K562 (cell line): ENCODE data around the gene EHBP1. TPM values are rescaled to one million over a fixed set of nuclear protein-coding genes. Genes with fewer than 3 reads are reported as not detected.
A peak's percentile ranks its signal among the peaks of the same experiment; 100 is the strongest.

Source experiments
- CCNT2 ChIP-seq: IDR thresholded peaks from 2 replicates; pipeline ENCODE4 v1.6.1; 2011; ENCODE audit warnings: borderline replicate concordance, low read depth, mild to moderate bottlenecking, moderate library complexity, mixed read lengths, low read length; ENCODE audit not compliant: insufficient read length; ENCODE audit errors: extremely low read depth
- ETV1 ChIP-seq: fragments of 450-650 bp; conservative IDR thresholded peaks from 2 replicates; pipeline ENCODE4 v1.6.1; 2016; ENCODE audit warnings: missing genetic modification characterization, control low read depth, low read depth, missing compliant biosample characterization
- JUND ChIP-seq, 2 experiments: IDR thresholded peaks; 2 replicates in 1 of 2; 3 replicates in 1 of 2; pipeline ENCODE4 v1.6.1; 2011; ENCODE audit warnings: borderline replicate concordance in 2 of 2, low read depth in 2 of 2, low read length in 2 of 2, improper control_type of control experiment in 1 of 2, missing biosample characterization in 1 of 2, missing genetic modification characterization in 1 of 2, missing genetic modification reagents in 1 of 2
- MECOM ChIP-seq: fragments of 250-450 bp; sonication (Bioruptor Pico); IDR thresholded peaks from 2 replicates; pipeline ENCODE4 v1.8.0; 2022; ENCODE audit warnings: inconsistent platforms
- MTF1 ChIP-seq: fragments of 250-450 bp; sonication (Bioruptor Pico); IDR thresholded peaks from 2 replicates; pipeline ENCODE4 v1.9.0; 2021; ENCODE audit warnings: moderate library complexity, mild to moderate bottlenecking, inconsistent platforms, borderline replicate concordance
- NCOA4 ChIP-seq: fragments of 450-650 bp; IDR thresholded peaks from 2 replicates; pipeline ENCODE4 v1.6.1; 2018; ENCODE audit warnings: mild to moderate bottlenecking; ENCODE audit not compliant: partially characterized antibody
- NR2F6 ChIP-seq: fragments of 450-650 bp; formaldehyde crosslinking; IDR thresholded peaks from 2 replicates; pipeline ENCODE4 v1.4.0; 2020; ENCODE audit warnings: mild to moderate bottlenecking
- PHF21A ChIP-seq: fragments of 450-650 bp; IDR thresholded peaks from 2 replicates; pipeline ENCODE4 v1.6.1; 2017; ENCODE audit warnings: low read depth, borderline replicate concordance
- SIN3B ChIP-seq: fragments of 450-650 bp; IDR thresholded peaks from 2 replicates; pipeline ENCODE4 v1.6.1; 2017; ENCODE audit warnings: low read depth, mild to moderate bottlenecking, moderate library complexity
- SIRT6 ChIP-seq: IDR thresholded peaks from one replicate; pipeline ENCODE4 v1.6.1; 2012; ENCODE audit warnings: low read depth, mild to moderate bottlenecking, control low read depth, inconsistent platforms, low read length, moderate library complexity
- SLC30A9 ChIP-seq: fragments of 250-450 bp; sonication (Bioruptor Pico); IDR thresholded peaks from 2 replicates; pipeline ENCODE4 v1.8.0; 2022; ENCODE audit warnings: mild to moderate bottlenecking, moderate library complexity
- TBP ChIP-seq: optimal IDR thresholded peaks from 2 replicates; pipeline ENCODE3; 2011; ENCODE audit warnings: low read depth, low read length, improper control_type of control experiment
- ZFP30 ChIP-seq: fragments of 250-450 bp; sonication (Bioruptor Pico); IDR thresholded peaks from 2 replicates; pipeline ENCODE4 v1.8.0; 2022; ENCODE audit warnings: moderate library complexity, mild to moderate bottlenecking, inconsistent platforms, borderline replicate concordance
- polyA plus RNA-seq, 8 experiments: library from polyadenylated mRNA; depleted of rRNA in 4 of 8; stranded (reverse) in 5 of 8; unstranded in 3 of 8; fragments of >200 nt; fragmentation: Nextera tagmentation in 2 of 8; fragmentation: Illumina TruSeq in 1 of 8; extraction: Ambion mirVana in 2 of 8; extraction: Trizol in 1 of 8; gene quantifications; 2 replicates each; pipeline versions ENCODE4 v1.2.1 to v1.2.3, GENCODE V29; 2011 to 2014; ENCODE audit warnings: inconsistent platforms in 1 of 8, missing spikeins in 1 of 8
- total RNA-seq, 7 experiments: library from RNA; depleted of rRNA in 6 of 7; stranded (reverse); fragments of >200 nt in 6 of 7; fragmentation: Illumina TruSeq in 2 of 7; extraction: Trizol in 2 of 7; gene quantifications; 2 replicates each; pipeline versions ENCODE4 v1.2.1 to v1.2.3, GENCODE V29; 2011 to 2021; ENCODE audit warnings: low replicate concordance in 1 of 7
- TF ChIP-seq, protein P1 (sequence below): sonication (generic); formaldehyde crosslinking; IDR thresholded peaks from 2 replicates; pipeline ENCODE4 v1.4.0; 2020; ENCODE audit warnings: mild to moderate bottlenecking, missing genetic modification reagents
- TF ChIP-seq, protein P2 (sequence below), 2 experiments: fragments of 450-650 bp in 1 of 2; sonication (generic) in 1 of 2; formaldehyde crosslinking in 1 of 2; IDR thresholded peaks in 1 of 2; conservative IDR thresholded peaks in 1 of 2; 2 replicates each; pipeline versions ENCODE4 v1.6.1 to v1.8.1; 2016 to 2023; ENCODE audit warnings: mild to moderate bottlenecking in 2 of 2, moderate library complexity in 2 of 2, inconsistent platforms in 1 of 2, missing genetic modification reagents in 1 of 2
- TF ChIP-seq, protein P3 (sequence below): fragments of 250-450 bp; sonication (Bioruptor Pico); IDR thresholded peaks from 2 replicates; pipeline ENCODE4 v1.5.0; 2020; ENCODE audit warnings: mild to moderate bottlenecking
- TF ChIP-seq, protein P4 (sequence below), 2 experiments: IDR thresholded peaks; 2 replicates each; pipeline ENCODE4 v1.6.1; 2011; ENCODE audit warnings: borderline replicate concordance in 1 of 2, control low read depth in 1 of 2, low read depth in 1 of 2, low read length in 1 of 2, mild to moderate bottlenecking in 1 of 2, mixed read lengths in 1 of 2, moderate library complexity in 1 of 2; ENCODE audit not compliant: insufficient read depth in 1 of 2, insufficient read length in 1 of 2, poor library complexity in 1 of 2, severe bottlenecking in 1 of 2; ENCODE audit errors: extremely low read depth in 1 of 2
- TF ChIP-seq, protein P5 (sequence below): fragments of 450-650 bp; formaldehyde crosslinking; IDR thresholded peaks from 2 replicates; pipeline ENCODE4 v1.4.0; 2020; ENCODE audit warnings: mild to moderate bottlenecking, mixed read lengths

EHBP1 gene
- total and polyA plus RNA-seq, 9 of the 15 experiments (the other 6 are each of a cell fraction or from before 2014, with no cell fraction given) = 8.9 to 26.6 (median 19.3) TPM

DNA sequence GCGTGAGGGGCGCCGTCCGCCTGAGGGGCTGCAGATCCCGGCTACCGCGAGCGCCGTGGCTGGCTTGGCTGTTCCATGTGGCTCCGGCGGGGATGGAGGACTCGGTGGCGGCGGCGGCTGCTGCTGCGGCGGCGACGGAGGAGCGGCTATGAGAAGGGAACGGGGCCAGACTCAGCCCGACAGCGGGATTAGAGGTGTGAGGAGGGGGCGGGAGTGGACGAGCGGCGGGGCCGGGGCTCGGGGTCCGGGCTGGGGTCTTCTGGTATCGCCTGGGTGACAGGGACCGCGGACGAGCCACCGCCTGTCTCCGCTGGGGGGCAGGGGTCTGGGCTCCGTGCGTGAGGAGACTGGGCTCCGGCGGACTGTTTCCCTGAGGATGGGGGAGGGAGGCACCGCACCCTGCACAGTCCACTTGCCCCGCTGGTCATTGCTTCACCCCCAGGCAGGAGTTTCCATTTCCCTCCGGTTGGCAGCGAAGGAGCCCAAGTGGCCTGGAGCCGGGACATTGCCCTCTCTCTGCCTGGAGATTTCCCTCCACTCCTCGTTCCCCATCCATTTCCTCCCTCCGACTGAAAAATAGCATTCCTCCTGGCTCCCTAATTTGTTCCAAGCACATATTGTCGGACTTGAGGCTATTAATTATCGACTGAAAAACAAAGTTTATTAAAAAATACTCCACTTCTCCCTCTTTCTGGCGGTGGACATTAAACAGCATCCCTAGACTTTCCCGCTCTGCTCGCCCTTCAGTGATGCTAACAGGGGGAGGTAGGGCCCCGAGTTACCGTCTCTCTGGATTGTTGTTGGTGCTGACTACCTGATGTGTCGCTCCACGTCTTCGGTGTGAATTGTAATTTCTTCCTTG is 577 bp downstream of the EHBP1 start (continued):
- TF ChIP-seq, protein P1, sequence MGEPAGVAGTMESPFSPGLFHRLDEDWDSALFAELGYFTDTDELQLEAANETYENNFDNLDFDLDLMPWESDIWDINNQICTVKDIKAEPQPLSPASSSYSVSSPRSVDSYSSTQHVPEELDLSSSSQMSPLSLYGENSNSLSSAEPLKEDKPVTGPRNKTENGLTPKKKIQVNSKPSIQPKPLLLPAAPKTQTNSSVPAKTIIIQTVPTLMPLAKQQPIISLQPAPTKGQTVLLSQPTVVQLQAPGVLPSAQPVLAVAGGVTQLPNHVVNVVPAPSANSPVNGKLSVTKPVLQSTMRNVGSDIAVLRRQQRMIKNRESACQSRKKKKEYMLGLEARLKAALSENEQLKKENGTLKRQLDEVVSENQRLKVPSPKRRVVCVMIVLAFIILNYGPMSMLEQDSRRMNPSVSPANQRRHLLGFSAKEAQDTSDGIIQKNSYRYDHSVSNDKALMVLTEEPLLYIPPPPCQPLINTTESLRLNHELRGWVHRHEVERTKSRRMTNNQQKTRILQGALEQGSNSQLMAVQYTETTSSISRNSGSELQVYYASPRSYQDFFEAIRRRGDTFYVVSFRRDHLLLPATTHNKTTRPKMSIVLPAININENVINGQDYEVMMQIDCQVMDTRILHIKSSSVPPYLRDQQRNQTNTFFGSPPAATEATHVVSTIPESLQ (CRISPR knock-in tag) = no peak
- TF ChIP-seq, protein P2, sequence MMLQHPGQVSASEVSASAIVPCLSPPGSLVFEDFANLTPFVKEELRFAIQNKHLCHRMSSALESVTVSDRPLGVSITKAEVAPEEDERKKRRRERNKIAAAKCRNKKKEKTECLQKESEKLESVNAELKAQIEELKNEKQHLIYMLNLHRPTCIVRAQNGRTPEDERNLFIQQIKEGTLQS (IDR thresholded peaks at IDR 0.05) = no peak
- TF ChIP-seq, protein P2 (CRISPR knock-in tag; conservative IDR thresholded peaks at IDR 0.05) = no peak
- TF ChIP-seq SLC30A9 (CRISPR knock-in tag) = no peak
- no peak for TF ChIP-seq CCNT2
- TF ChIP-seq NR2F6 (CRISPR knock-in tag) = no peak
- no peak for TF ChIP-seq MTF1 (CRISPR knock-in tag)
- TF ChIP-seq PHF21A = no peak
- TF ChIP-seq JUND (IDR thresholded peaks at IDR 0.05; ENCODE audit: borderline replicate concordance, low read depth, low read length) = no peak
- TF ChIP-seq JUND (tag; IDR thresholded peaks at IDR 0.05; ENCODE audit: borderline replicate concordance, low read depth, low read length) = no peak; the same call in 2 of the 3 replicates
- TF ChIP-seq, protein P3, sequence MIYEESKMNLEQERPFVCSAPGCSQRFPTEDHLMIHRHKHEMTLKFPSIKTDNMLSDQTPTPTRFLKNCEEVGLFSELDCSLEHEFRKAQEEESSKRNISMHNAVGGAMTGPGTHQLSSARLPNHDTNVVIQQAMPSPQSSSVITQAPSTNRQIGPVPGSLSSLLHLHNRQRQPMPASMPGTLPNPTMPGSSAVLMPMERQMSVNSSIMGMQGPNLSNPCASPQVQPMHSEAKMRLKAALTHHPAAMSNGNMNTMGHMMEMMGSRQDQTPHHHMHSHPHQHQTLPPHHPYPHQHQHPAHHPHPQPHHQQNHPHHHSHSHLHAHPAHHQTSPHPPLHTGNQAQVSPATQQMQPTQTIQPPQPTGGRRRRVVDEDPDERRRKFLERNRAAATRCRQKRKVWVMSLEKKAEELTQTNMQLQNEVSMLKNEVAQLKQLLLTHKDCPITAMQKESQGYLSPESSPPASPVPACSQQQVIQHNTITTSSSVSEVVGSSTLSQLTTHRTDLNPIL (CRISPR knock-in tag) = no peak
- no peak for TF ChIP-seq ETV1 (tag)
- TF ChIP-seq ZFP30 = no peak
- no peak; the same call in 1 of the 2 replicates for TF ChIP-seq MECOM (CRISPR knock-in tag)
- no peak for TF ChIP-seq NCOA4
- no peak for TF ChIP-seq SIRT6
- peak; percentile 2 for TF ChIP-seq TBP
- TF ChIP-seq, protein P4, sequence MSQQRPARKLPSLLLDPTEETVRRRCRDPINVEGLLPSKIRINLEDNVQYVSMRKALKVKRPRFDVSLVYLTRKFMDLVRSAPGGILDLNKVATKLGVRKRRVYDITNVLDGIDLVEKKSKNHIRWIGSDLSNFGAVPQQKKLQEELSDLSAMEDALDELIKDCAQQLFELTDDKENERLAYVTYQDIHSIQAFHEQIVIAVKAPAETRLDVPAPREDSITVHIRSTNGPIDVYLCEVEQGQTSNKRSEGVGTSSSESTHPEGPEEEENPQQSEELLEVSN (IDR thresholded peaks at IDR 0.05; ENCODE audit: borderline replicate concordance in 1 of 2, extremely low read depth in 1 of 2, insufficient read depth in 1 of 2, insufficient read length in 1 of 2, low read depth in 1 of 2, low read length in 1 of 2, poor library complexity in 1 of 2, severe bottlenecking in 1 of 2) = no peak
- TF ChIP-seq SIN3B = no peak
- TF ChIP-seq, protein P5, sequence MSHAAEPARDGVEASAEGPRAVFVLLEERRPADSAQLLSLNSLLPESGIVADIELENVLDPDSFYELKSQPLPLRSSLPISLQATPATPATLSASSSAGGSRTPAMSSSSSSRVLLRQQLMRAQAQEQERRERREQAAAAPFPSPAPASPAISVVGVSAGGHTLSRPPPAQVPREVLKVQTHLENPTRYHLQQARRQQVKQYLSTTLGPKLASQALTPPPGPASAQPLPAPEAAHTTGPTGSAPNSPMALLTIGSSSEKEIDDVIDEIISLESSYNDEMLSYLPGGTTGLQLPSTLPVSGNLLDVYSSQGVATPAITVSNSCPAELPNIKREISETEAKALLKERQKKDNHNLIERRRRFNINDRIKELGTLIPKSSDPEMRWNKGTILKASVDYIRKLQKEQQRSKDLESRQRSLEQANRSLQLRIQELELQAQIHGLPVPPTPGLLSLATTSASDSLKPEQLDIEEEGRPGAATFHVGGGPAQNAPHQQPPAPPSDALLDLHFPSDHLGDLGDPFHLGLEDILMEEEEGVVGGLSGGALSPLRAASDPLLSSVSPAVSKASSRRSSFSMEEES (CRISPR knock-in tag) = no peak
